Stimulated activated CD8-positive, alpha-beta memory T cell treated with anti-CD3 and anti-CD28 coated beads, Interleukin-15, amount 100 ng/mL, for 1 hour (primary cell): ENCODE data around the gene GTF2H1.

Experiments
- DNase-seq: peaks from one replicate; pipeline ENCODE4 v3.0.0-alpha.2; 2020; ENCODE audit warnings: low read depth

The GTF2H1 gene

GRCh38 chr11:18321969-18322711 is at the start of gene GTF2H1, which contains the start of gene HPS5:
Gene GTF2H1, plus strand, starts transcription at chr11:18322567. Its CDS starts 10,508 bp downstream, at chr11:18333075.
Gene HPS5, minus strand, starts transcription at chr11:18322140. Its CDS starts 4,282 bp downstream, at chr11:18317858.
- peak; percentile 95 for DNase-seq

DNA sequence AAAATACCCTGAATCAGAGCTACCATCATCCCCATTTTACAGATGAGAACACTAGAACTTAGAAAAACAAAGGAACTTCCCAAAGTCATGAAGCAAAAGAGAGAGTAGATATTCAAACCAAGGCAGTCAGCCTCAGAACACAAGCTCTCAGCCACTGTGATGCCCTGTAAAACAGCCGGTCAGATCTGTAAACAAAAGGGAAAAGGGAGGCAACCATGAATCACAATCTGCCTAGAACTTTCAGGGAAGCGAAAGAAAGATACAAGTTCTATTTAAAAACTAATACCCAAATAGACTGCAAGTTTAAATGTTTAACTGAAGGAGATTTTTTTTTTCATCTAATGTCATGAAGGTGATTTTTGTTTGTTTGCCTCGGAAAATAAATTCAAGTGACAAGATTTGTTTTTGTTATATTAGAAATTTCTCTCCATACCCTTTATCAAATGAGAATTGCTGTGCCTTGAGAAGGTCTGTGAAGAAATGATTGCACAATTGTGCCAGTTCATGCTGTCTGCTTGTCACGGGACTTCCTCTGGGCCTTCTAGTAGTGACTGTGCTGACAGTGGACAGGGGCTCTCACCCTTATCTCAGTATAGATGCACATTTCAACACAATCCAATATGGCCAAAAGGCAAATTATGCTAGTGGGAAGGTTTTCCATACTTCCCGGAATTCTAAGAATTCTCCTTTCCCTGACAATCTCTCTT is 44.6 kb upstream of the GTF2H1 start:
- DNase-seq, result no peak

GRCh38 chr11:18280438-18281045 is 41.8 kb upstream of the GTF2H1 start:
- no peak for DNase-seq

GRCh38 chr11:18282626-18283025 is 39.7 kb upstream of the GTF2H1 start:
- DNase-seq, result no peak

- no peak for DNase-seq
Measured at GRCh38 chr11:18285841-18286240, 36.5 kb upstream of the GTF2H1 start.

GRCh38 chr11:18288911-18289310 is 33.5 kb upstream of the GTF2H1 start:
- no peak for DNase-seq

- no peak for DNase-seq
Measured at GRCh38 chr11:18294862-18295261, 27.5 kb upstream of the GTF2H1 start.

- DNase-seq, result no peak
Measured at GRCh38 chr11:18295316-18295715, 27.1 kb upstream of the GTF2H1 start.

GRCh38 chr11:18299721-18300120 is 22.6 kb upstream of the GTF2H1 start:
- no peak for DNase-seq

GRCh38 chr11:18304745-18305144 is 17.6 kb upstream of the GTF2H1 start:
- no peak for DNase-seq

- DNase-seq, result no peak
Measured at GRCh38 chr11:18307461-18308139, 14.8 kb upstream of the GTF2H1 start.

DNA sequence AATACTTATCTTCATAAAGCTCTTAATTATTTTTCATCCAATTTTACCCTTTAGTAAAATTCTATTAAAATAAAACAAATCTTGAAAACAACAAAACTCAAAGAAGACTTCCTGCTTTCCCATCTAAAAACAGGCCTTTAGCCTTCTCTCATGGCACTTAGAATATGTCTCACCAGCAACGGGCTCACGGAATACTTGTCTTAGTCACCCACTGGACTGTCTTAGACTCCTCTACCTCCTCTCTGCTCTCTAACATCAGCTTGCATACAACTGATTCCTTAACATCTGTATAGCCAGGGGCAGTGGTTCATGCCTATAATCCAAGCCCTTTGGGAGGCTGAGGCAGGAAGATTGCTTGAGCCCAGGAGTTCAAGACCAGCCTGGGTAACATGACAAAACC is 14.1 kb upstream of the GTF2H1 start:
- DNase-seq, result no peak

DNA sequence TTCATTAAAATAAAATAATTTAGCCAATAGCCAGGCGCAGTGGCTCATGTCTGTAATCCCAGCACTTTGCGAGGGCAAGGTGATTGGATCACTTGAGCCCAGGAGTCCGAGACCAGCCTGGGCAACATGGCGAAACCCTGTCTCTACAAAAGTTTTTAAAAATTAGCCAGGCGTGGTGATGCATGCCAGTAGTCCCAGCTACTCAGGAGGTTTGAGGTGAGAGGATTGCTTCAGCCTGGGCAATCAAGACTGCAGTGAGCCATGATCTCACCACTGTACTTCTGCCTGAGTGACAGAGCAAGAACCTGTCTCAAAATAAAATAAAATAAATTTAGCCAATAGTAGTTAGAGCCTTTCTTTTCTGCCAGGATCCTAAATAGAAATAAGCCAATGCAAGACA is 12.7 kb upstream of the GTF2H1 start:
- DNase-seq, result no peak

GRCh38 chr11:18310800-18311340 is 11.5 kb upstream of the GTF2H1 start:
- DNase-seq, result no peak

DNA sequence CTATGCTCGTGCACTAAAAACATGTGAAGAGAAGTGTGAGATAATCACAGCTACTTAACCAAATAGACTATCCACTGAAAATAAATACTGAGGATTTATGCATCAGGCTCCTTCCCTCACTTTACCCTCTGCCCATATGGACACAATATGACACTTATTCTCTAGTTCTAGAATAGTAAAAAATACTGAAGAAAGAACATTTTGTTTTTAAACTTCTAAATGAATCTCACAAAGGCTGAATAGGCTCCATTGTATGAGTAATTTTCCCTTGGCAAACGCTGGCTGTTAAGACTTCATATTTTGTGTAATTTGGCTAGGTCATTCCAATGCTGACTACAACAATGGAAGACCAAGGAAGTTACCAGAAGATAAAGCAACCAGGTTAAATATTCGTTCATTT is 10.4 kb upstream of the GTF2H1 start:
- DNase-seq, result no peak

DNA sequence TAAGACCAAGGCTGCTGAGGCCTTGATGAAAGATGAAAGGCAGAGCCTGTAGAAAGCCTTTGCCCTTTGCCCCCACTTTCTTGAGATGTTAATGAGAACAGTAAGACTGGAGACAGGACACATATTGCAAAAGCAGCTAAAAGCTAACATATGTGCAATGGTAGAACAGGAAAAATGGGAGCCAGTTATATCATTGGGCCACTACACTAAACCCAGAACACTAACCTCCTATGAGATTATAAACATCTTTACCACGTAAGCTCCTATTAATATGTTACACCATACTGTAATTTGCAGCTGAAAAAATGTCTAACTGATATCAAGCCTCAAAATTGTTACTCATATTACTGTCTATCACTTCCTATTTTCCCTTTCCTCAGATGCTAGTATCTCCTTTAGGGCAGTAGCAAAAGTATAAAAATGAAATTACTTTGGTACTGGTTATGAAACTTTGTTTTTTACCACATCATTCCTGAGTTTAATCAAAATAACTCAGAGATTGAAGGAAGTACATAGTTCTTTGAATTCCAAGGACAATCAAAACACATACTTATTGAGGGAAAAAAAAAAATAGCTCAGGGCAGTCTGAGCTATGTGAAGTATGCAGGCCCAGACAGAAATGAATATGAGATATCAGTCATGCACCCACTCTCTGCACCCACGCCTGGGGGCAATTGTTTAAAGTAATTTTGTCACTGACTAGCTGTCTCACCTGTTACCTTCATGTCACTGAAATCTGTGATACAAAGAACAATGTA is 9.5 kb upstream of the GTF2H1 start:
- no peak for DNase-seq

DNA sequence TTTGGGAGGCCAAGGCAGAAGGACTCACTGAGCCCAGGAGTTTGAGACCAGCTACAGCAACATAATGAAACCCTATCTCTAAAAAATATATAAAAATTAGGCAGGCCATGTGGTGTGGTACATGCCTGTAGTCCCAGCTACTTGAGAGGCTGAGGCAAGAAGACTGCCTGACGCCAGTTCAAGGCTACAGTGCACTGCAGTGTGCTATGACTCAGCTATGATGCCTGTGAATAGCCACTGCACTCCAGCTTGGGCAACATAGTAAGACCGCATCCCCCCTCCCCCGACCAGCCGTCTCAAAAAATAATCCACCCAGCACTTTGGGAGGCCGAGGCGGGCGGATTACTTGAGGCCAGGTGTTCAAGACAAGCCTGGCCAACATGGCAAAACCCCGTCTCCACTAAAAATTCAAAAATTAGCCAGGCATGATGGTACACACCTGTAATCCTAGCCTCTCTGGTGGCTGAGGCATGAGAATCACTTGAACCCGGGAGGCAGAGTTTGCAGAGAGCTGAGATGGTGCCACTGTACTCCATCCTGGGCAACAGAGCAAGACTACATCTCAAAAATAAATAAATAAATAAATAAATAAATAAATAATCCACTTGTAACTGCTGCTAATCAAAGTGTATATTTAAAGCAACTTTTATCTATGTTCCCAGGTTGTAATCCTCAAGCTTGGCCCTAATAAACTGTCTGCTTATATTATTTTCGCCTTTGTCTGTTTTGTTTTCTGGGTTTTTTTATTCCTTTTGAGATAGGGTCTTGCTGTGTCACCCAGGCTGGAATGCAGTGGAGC is 8.2 kb upstream of the GTF2H1 start:
- no peak for DNase-seq

- no peak for DNase-seq
Measured at GRCh38 chr11:18314784-18315523, 7.4 kb upstream of the GTF2H1 start.

DNA sequence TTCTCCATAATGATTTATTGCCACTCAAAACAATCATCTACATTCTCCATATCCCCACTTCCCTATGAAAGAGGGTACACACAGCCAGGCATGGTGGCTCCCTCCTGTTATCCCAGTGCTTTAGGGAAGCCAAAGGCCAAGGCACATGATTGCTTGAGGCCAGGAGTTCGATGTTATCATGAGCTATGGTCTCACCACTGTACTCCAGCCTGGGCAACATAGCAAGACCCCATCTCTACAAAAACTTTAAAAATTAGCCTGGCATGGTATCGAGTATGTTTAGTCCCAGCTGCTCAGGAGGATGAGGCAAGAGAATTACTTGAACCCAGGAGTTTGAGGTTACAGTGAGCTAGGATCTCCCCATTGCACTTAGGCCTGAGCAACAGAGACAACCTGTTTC is 6.5 kb upstream of the GTF2H1 start:
- DNase-seq, result no peak

- DNase-seq, result no peak
Measured at GRCh38 chr11:18317551-18317950, 4.8 kb upstream of the GTF2H1 start.
